Loucy (cell line): Measurements from ENCODE around the gene SLC2A5.

Experiments used
- H2AFZ ChIP-seq: fragments of 200-600 bp; sonication (generic); 2 replicates; pipeline ENCODE4 v1.6.0; 2016; ENCODE audit warnings: antibody characterized with exemption, mild to moderate bottlenecking, low read length, moderate library complexity
- H3F3A ChIP-seq: fragments of 200-600 bp; 2 replicates; pipeline ENCODE4 v1.6.0; 2016; ENCODE audit warnings: antibody characterized with exemption, low read depth, mild to moderate bottlenecking
- H3K27me3 ChIP-seq: fragments of 200-600 bp; sonication (generic); 2 replicates; pipeline ENCODE4 v1.6.1; 2014; ENCODE audit warnings: low read length, mild to moderate bottlenecking; ENCODE audit not compliant: insufficient read depth, poor library complexity, severe bottlenecking
- H3K36me3 ChIP-seq: fragments of 200-600 bp; sonication (generic); 2 replicates; pipeline ENCODE4 v1.6.1; 2016; ENCODE audit warnings: low read length; ENCODE audit not compliant: insufficient read depth
- H3K4me1 ChIP-seq: fragments of 200-600 bp; sonication (generic); 2 replicates; pipeline ENCODE4 v1.5.1; 2014; ENCODE audit warnings: low read length, mild to moderate bottlenecking; ENCODE audit not compliant: insufficient read depth, poor library complexity, severe bottlenecking
- H3K4me2 ChIP-seq: fragments of 200-600 bp; sonication (generic); 2 replicates; pipeline ENCODE4 v1.6.0; 2014; ENCODE audit warnings: antibody characterized with exemption, low read length, low read depth, mild to moderate bottlenecking; ENCODE audit not compliant: poor library complexity, severe bottlenecking
- H3K4me3 ChIP-seq: fragments of 200-600 bp; sonication (generic); 2 replicates; pipeline ENCODE4 v1.5.1; 2014; ENCODE audit warnings: low read length, mild to moderate bottlenecking, mixed read lengths; ENCODE audit not compliant: poor library complexity, severe bottlenecking
- H3K79me2 ChIP-seq: fragments of 200-600 bp; sonication (generic); 2 replicates; pipeline ENCODE4 v1.6.1; 2014; ENCODE audit warnings: low read length; ENCODE audit not compliant: insufficient read depth
- H3K9ac ChIP-seq: fragments of 200-600 bp; sonication (generic); 2 replicates; pipeline ENCODE4 v1.6.0; 2014; ENCODE audit warnings: mild to moderate bottlenecking, low read depth, low read length, moderate library complexity; ENCODE audit not compliant: poor library complexity, severe bottlenecking
- H3K9me2 ChIP-seq: fragments of 200-600 bp; sonication (generic); replicated peaks from 2 replicates; pipeline ENCODE4 v1.6.1; 2016; ENCODE audit warnings: low read depth, low read length, mixed read lengths
- H3K9me3 ChIP-seq: fragments of 200-600 bp; sonication (generic); 2 replicates; pipeline ENCODE4 v1.6.1; 2014; ENCODE audit warnings: mild to moderate bottlenecking, antibody characterized with exemption, low read length, low read depth; ENCODE audit not compliant: insufficient read depth
- H4K20me1 ChIP-seq: fragments of 200-600 bp; sonication (generic); 2 replicates; pipeline ENCODE4 v1.6.0; 2014; ENCODE audit warnings: antibody characterized with exemption, low read length, mild to moderate bottlenecking; ENCODE audit not compliant: insufficient read depth, poor library complexity, severe bottlenecking
- EZH2phosphoT487 ChIP-seq: fragments of 200-600 bp; IDR thresholded peaks from 2 replicates; pipeline ENCODE4 v1.6.1; 2018; ENCODE audit warnings: antibody characterized with exemption, mild to moderate bottlenecking, moderate library complexity, borderline replicate concordance
- TF ChIP-seq, protein P1 (sequence below): fragments of 200-600 bp; sonication (generic); conservative IDR thresholded peaks from 2 replicates; pipeline ENCODE4 v1.5.1; 2014; ENCODE audit warnings: mild to moderate bottlenecking, antibody characterized with exemption, low read length

Gene SLC2A5

DNA sequence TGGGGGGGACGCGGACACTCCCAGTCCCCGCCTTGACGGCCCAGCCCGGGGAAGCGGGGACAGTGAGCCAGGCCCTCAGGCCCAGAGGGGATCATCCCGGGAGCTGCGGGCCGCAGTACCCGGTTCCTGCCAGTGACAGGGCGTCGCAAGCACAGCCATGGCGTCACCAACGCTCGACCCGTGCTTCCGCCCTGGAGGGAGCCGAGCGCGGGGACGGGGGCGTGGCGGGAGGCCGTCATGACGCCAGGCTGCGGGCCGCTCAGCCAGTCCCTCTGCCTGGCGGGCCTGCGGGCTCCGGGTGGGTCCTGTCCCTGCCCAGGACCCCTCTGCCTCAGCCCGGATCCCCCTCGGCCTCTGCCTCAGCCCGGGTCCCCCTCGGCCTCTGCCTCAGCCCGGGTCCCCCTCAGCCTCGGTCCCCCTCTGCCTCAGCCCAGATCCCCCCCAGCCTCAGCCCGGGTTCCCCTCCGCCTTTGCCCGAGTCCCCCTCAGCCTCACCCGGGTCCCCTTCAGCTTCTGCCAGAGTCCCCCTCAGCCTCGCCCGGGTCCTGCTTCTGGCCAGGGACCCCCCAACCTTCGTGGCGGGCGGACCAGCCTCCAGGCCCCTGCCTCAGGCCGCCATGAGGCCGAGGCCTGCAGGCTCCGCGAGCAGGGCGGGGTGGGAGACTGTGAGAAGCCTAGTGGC lies 2.3 kb upstream of the SLC2A5 start:
- Histone ChIP-seq H3K4me2 (no peak overlapping the region), H3K27me3 (no peaks in the 10 kb centered on the region), H3K9ac (no peak overlapping the region), H3K4me3 (no peak overlapping the region), H4K20me1 (no peaks in the 10 kb centered on the region), H2AFZ (no peak overlapping the region), H3K9me2 (no peaks in the 10 kb centered on the region), H3K36me3 (no peaks in the 10 kb centered on the region), H3K79me2 (no peaks in the 10 kb centered on the region), H3K9me3 (no peaks in the 10 kb centered on the region), H3F3A (no peaks in the 10 kb centered on the region), H3K4me1 (peaks cover 14% of the 10 kb centered on the region)
- TF ChIP-seq, protein P1, sequence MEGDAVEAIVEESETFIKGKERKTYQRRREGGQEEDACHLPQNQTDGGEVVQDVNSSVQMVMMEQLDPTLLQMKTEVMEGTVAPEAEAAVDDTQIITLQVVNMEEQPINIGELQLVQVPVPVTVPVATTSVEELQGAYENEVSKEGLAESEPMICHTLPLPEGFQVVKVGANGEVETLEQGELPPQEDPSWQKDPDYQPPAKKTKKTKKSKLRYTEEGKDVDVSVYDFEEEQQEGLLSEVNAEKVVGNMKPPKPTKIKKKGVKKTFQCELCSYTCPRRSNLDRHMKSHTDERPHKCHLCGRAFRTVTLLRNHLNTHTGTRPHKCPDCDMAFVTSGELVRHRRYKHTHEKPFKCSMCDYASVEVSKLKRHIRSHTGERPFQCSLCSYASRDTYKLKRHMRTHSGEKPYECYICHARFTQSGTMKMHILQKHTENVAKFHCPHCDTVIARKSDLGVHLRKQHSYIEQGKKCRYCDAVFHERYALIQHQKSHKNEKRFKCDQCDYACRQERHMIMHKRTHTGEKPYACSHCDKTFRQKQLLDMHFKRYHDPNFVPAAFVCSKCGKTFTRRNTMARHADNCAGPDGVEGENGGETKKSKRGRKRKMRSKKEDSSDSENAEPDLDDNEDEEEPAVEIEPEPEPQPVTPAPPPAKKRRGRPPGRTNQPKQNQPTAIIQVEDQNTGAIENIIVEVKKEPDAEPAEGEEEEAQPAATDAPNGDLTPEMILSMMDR: no peak
- TF ChIP-seq EZH2phosphoT487: no peak

DNA sequence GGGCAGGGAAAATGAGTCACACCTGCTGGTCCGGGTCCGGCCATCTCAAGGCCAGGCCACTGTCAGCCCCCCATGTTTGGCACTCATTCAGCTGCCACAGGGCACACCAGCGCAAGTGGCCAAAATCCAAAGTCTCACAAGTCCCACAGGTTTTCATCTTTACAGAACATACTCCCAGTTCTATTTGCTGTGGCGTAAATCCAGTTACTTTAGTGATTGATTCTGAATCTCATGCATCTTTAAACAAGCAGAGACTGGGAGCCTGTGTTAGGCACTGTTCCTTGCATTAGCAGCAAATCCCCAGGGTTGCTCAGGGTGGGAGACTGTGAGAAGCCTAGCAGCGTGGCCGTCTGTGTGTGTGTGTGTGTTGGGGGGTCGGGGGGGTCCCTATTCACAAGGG lies 1.1 kb upstream of the SLC2A5 start:
- H3K27me3 ChIP-seq: no peaks in the 10 kb centered on the region
- TF ChIP-seq, protein P1: no peak
- no peak for TF ChIP-seq EZH2phosphoT487
- no peaks in the 10 kb centered on the region for H3K9me2 ChIP-seq
- H3K79me2 ChIP-seq: no peaks in the 10 kb centered on the region
- no peaks in the 10 kb centered on the region for H3K9me3 ChIP-seq
- H3K36me3 ChIP-seq: no peaks in the 10 kb centered on the region
- H2AFZ ChIP-seq: no peak overlapping the region
- no peak overlapping the region for H3K4me3 ChIP-seq
- no peak overlapping the region for H3K9ac ChIP-seq
- no peaks in the 10 kb centered on the region for H4K20me1 ChIP-seq
- no peaks in the 10 kb centered on the region for H3F3A ChIP-seq
- H3K4me2 ChIP-seq: no peak overlapping the region
- H3K4me1 ChIP-seq: peaks cover 14% of the 10 kb centered on the region

DNA sequence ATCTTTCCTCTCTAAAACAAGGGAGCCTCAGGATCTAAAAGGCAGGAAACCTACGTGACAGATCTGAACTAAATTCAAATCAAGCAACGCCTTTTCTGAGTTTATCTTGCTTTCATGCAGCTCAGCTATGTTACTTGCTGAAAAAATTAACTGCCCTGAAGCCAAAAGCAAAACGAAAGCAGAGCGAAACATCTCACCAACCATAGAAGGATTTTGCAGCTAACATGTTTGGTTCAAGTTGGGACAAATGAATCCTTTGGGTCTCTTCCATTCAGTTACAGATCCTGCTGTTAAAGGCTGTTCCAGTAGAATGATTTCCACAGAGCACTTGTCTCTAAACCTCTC lies 482 bp downstream of the SLC2A5 start:
- Histone ChIP-seq H3K9me3 (no peaks in the 10 kb centered on the region), H3K9me2 (no peaks in the 10 kb centered on the region), H4K20me1 (no peaks in the 10 kb centered on the region), H3F3A (no peaks in the 10 kb centered on the region), H3K4me3 (no peak overlapping the region), H3K36me3 (no peaks in the 10 kb centered on the region), H3K79me2 (no peaks in the 10 kb centered on the region), H3K4me1 (peaks cover 7% of the 10 kb centered on the region), H3K4me2 (no peak overlapping the region), H3K9ac (no peak overlapping the region), H3K27me3 (no peaks in the 10 kb centered on the region), H2AFZ (peak overlapping the region; percentile 64)
- TF ChIP-seq, protein P1: no peak
- no peak for TF ChIP-seq EZH2phosphoT487
